GM23338 (cell line): Measurements from ENCODE around the gene NTN4.

Experiments
- CREB1 ChIP-seq: fragments of 250-450 bp; sonication (Bioruptor Pico); IDR thresholded peaks from 2 replicates; pipeline ENCODE4 v1.5.0; 2020; ENCODE audit warnings: low read depth, mild to moderate bottlenecking, moderate library complexity
- CTCF ChIP-seq, 2 experiments: fragments of 200-600 bp in 1 of 2; sonication (generic) in 1 of 2; conservative IDR thresholded peaks; 2 replicates each; pipeline versions ENCODE4 v1.5.1 to v1.6.1; 2016 to 2017; ENCODE audit warnings: antibody characterized with exemption in 2 of 2, low read depth in 2 of 2, mild to moderate bottlenecking in 2 of 2, moderate library complexity in 1 of 2
- EZH2 ChIP-seq: fragments of 200-600 bp; sonication (generic); IDR thresholded peaks from one replicate; pipeline ENCODE4 v1.8.0; 2017; ENCODE audit warnings: antibody characterized with exemption, mild to moderate bottlenecking, low read depth; ENCODE audit not compliant: unreplicated experiment
- EZH2phosphoT487 ChIP-seq: fragments of 200-600 bp; sonication (generic); IDR thresholded peaks from one replicate; pipeline ENCODE4 v1.8.1; 2018; ENCODE audit warnings: antibody characterized with exemption; ENCODE audit not compliant: unreplicated experiment
- JUNB ChIP-seq: IDR thresholded peaks from one replicate; pipeline ENCODE4 v1.6.1; 2016; ENCODE audit warnings: antibody characterized with exemption; ENCODE audit not compliant: unreplicated experiment
- NANOG ChIP-seq: IDR thresholded peaks from 2 replicates; pipeline ENCODE4 v1.6.1; 2016; ENCODE audit warnings: antibody characterized with exemption, borderline replicate concordance
- POLR2AphosphoS5 ChIP-seq: IDR thresholded peaks from 2 replicates; pipeline ENCODE4 v1.6.1; 2016; ENCODE audit warnings: antibody characterized with exemption, low read depth
- STAT1 ChIP-seq: IDR thresholded peaks from one replicate; pipeline ENCODE4 v1.6.1; 2016; ENCODE audit warnings: antibody characterized with exemption; ENCODE audit not compliant: unreplicated experiment
- ZNF114 ChIP-seq: fragments of 250-450 bp; sonication (Bioruptor Pico); IDR thresholded peaks from 2 replicates; pipeline ENCODE4 v1.5.0; 2020; ENCODE audit warnings: mild to moderate bottlenecking, moderate library complexity
- ZNF331 ChIP-seq: fragments of 250-450 bp; sonication (Bioruptor Pico); IDR thresholded peaks from 2 replicates; pipeline ENCODE4 v1.5.0; 2020; ENCODE audit warnings: low read depth, mild to moderate bottlenecking, moderate library complexity
- ZNF462 ChIP-seq: fragments of 250-450 bp; sonication (Bioruptor Pico); IDR thresholded peaks from 2 replicates; pipeline ENCODE4 v1.5.0; 2020; ENCODE audit warnings: mild to moderate bottlenecking, moderate library complexity
- TF ChIP-seq, protein P1 (sequence below): IDR thresholded peaks from 2 replicates; pipeline ENCODE4 v1.6.1; 2016; ENCODE audit warnings: antibody characterized with exemption
- TF ChIP-seq, protein P2 (sequence below): IDR thresholded peaks from one replicate; pipeline ENCODE4 v1.6.1; 2018; ENCODE audit warnings: antibody characterized with exemption; ENCODE audit not compliant: unreplicated experiment

GRCh38 chr12:95715177-95715576, 75.4 kb downstream of the NTN4 start:
- TF ChIP-seq CTCF (conservative IDR thresholded peaks at IDR 0.05; ENCODE audit: low read depth in 2 of 2) = no peak
- TF ChIP-seq EZH2phosphoT487 = no peak
- no peak for TF ChIP-seq POLR2AphosphoS5
- TF ChIP-seq EZH2 = no peak
- TF ChIP-seq, protein P1, sequence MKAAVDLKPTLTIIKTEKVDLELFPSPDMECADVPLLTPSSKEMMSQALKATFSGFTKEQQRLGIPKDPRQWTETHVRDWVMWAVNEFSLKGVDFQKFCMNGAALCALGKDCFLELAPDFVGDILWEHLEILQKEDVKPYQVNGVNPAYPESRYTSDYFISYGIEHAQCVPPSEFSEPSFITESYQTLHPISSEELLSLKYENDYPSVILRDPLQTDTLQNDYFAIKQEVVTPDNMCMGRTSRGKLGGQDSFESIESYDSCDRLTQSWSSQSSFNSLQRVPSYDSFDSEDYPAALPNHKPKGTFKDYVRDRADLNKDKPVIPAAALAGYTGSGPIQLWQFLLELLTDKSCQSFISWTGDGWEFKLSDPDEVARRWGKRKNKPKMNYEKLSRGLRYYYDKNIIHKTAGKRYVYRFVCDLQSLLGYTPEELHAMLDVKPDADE = no peak
- no peak for TF ChIP-seq STAT1
- TF ChIP-seq, protein P2, sequence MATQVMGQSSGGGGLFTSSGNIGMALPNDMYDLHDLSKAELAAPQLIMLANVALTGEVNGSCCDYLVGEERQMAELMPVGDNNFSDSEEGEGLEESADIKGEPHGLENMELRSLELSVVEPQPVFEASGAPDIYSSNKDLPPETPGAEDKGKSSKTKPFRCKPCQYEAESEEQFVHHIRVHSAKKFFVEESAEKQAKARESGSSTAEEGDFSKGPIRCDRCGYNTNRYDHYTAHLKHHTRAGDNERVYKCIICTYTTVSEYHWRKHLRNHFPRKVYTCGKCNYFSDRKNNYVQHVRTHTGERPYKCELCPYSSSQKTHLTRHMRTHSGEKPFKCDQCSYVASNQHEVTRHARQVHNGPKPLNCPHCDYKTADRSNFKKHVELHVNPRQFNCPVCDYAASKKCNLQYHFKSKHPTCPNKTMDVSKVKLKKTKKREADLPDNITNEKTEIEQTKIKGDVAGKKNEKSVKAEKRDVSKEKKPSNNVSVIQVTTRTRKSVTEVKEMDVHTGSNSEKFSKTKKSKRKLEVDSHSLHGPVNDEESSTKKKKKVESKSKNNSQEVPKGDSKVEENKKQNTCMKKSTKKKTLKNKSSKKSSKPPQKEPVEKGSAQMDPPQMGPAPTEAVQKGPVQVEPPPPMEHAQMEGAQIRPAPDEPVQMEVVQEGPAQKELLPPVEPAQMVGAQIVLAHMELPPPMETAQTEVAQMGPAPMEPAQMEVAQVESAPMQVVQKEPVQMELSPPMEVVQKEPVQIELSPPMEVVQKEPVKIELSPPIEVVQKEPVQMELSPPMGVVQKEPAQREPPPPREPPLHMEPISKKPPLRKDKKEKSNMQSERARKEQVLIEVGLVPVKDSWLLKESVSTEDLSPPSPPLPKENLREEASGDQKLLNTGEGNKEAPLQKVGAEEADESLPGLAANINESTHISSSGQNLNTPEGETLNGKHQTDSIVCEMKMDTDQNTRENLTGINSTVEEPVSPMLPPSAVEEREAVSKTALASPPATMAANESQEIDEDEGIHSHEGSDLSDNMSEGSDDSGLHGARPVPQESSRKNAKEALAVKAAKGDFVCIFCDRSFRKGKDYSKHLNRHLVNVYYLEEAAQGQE = no peak
- TF ChIP-seq ZNF114 = no peak
- no peak for TF ChIP-seq CREB1 (CRISPR knock-in tag)
- no peak for TF ChIP-seq ZNF331 (CRISPR knock-in tag)
- no peak for TF ChIP-seq JUNB
- TF ChIP-seq ZNF462 (CRISPR knock-in tag) = no peak
- no peak for TF ChIP-seq NANOG
